ENCODE data around the gene ST3GAL3.

DNA sequence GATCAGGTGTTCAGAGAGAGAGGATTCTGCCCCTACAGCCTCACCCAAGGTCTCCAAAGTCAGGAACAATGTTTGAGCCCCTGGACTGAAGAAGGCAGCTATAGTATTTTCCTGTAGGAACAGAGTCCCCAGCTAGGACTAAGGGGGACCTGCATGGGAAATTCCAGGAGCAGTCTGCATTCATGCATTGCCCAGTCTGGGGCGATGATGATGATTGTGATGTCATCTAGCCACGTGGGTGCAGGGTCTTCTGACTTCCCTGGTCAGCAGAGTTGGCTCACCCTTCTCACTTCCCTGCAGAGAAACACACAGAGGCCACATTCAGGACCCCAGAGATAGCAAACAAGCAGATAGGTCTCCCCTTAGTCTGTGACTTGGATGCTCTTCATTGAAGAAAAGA lies 169.8 kb downstream of the ST3GAL3 start:
- TF ChIP-seq, protein P1, sequence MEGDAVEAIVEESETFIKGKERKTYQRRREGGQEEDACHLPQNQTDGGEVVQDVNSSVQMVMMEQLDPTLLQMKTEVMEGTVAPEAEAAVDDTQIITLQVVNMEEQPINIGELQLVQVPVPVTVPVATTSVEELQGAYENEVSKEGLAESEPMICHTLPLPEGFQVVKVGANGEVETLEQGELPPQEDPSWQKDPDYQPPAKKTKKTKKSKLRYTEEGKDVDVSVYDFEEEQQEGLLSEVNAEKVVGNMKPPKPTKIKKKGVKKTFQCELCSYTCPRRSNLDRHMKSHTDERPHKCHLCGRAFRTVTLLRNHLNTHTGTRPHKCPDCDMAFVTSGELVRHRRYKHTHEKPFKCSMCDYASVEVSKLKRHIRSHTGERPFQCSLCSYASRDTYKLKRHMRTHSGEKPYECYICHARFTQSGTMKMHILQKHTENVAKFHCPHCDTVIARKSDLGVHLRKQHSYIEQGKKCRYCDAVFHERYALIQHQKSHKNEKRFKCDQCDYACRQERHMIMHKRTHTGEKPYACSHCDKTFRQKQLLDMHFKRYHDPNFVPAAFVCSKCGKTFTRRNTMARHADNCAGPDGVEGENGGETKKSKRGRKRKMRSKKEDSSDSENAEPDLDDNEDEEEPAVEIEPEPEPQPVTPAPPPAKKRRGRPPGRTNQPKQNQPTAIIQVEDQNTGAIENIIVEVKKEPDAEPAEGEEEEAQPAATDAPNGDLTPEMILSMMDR (IDR thresholded peaks at IDR 0.05; ENCODE audit: insufficient read depth, low read length): no peak
- TF ChIP-seq, protein P2, sequence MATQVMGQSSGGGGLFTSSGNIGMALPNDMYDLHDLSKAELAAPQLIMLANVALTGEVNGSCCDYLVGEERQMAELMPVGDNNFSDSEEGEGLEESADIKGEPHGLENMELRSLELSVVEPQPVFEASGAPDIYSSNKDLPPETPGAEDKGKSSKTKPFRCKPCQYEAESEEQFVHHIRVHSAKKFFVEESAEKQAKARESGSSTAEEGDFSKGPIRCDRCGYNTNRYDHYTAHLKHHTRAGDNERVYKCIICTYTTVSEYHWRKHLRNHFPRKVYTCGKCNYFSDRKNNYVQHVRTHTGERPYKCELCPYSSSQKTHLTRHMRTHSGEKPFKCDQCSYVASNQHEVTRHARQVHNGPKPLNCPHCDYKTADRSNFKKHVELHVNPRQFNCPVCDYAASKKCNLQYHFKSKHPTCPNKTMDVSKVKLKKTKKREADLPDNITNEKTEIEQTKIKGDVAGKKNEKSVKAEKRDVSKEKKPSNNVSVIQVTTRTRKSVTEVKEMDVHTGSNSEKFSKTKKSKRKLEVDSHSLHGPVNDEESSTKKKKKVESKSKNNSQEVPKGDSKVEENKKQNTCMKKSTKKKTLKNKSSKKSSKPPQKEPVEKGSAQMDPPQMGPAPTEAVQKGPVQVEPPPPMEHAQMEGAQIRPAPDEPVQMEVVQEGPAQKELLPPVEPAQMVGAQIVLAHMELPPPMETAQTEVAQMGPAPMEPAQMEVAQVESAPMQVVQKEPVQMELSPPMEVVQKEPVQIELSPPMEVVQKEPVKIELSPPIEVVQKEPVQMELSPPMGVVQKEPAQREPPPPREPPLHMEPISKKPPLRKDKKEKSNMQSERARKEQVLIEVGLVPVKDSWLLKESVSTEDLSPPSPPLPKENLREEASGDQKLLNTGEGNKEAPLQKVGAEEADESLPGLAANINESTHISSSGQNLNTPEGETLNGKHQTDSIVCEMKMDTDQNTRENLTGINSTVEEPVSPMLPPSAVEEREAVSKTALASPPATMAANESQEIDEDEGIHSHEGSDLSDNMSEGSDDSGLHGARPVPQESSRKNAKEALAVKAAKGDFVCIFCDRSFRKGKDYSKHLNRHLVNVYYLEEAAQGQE (IDR thresholded peaks at IDR 0.05; ENCODE audit: insufficient replicate concordance, low read depth): no peak
- TF ChIP-seq SPI1 (IDR thresholded peaks at IDR 0.05; ENCODE audit: borderline replicate concordance, low read depth) (no peak), POLR2AphosphoS5 (IDR thresholded peaks at IDR 0.05; ENCODE audit: low read depth) (no peak), GABPA (IDR thresholded peaks at IDR 0.05; ENCODE audit: low read depth) (no peak)

Measured in HL-60 (cell line).